ENCODE data around the gene MYO18B. TPM values are rescaled to one million over a fixed set of nuclear protein-coding genes. Genes with fewer than 3 reads are reported as not detected.

MYO18B gene
- total and polyA plus RNA-seq, 2 of the 8 experiments (the other 6 are each of a cell fraction or from before 2014, with no cell fraction given) = 0.62 to 0.78 TPM

DNA sequence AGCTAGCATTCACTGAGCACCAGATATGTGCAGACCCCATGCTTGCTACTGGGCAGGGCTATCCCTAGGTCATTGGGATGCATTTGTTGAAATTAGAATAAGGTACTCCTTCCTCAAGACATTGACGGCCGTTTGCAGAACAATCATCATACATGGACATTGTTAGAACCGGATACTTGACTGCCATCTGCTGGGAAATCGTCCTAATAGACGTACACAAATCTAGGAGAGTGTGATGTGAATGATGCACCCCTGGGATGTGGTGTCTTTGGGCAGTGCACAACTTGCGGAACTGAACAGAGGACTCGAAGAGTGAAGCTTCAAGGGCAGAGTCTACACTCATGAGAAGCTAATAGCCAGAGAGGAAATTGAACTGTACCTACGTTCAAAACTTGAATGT lies 35.9 kb downstream of the MYO18B start:
- WGBS, 2 experiments (ENCODE audit: extremely low coverage in 1 of 2, insufficient coverage in 1 of 2, insufficient read length in 1 of 2, insufficient replicate concordance in 2 of 2, low coverage in 1 of 2, low lambda C conversion rate in 2 of 2, missing lambda C conversion rate in 1 of 2) = 83% methylated on average over 8 of the region's 8 CpGs; no CpG with 5 or more reads in 1 of the 2 experiments
- CTCF ChIA-PET (ENCODE audit: partially characterized antibody) = interaction anchor here (0.8 to 2.8 kb wide), 6 partner anchors 10 to 552 kb away, joined by 3 to 6 read pairs (median 3); no protein-coding TSS in a partner anchor
- FAIRE-seq (no peak), DNase-seq (ENCODE audit: low read depth in 1 of 2, low spot score in 2 of 2) (no peak)
- no peak overlapping the region for H2AK5ac ChIP-seq (ENCODE audit: low read depth, low read length)
- H3K56ac ChIP-seq (replicated peaks; ENCODE audit: insufficient read length, low read depth, low read length) = no peak overlapping the region
- H3K9ac ChIP-seq (replicated peaks in 1 of 4; ENCODE audit: extremely low read depth in 1 of 4, low read depth in 3 of 4, low read length in 3 of 4) = no peak overlapping the region
- H3K4me2 ChIP-seq (ENCODE audit: insufficient read depth in 1 of 2, low read depth in 2 of 2, low read length in 2 of 2) = no peak overlapping the region
- no peaks in the 10 kb centered on the region for H3K4me1 ChIP-seq (replicated peaks in 1 of 4; ENCODE audit: control insufficient read depth in 3 of 4, insufficient read depth in 4 of 4, low read length in 3 of 4)
- H4K20me1 ChIP-seq (replicated peaks in 1 of 2; ENCODE audit: control insufficient read depth in 1 of 2, insufficient read depth in 2 of 2, low read length in 2 of 2) = no peaks in the 10 kb centered on the region
- TF ChIP-seq RAD21 (IDR thresholded peaks at IDR 0.05 in 1 of 2, conservative IDR thresholded peaks at IDR 0.05 in 1 of 2; ENCODE audit: low read depth in 2 of 2, low read length in 2 of 2) (peak; percentile 24 to 46; a peak in 3 of 4 replicates), SIN3A (conservative IDR thresholded peaks at IDR 0.05 in 1 of 2, IDR thresholded peaks at IDR 0.05 in 1 of 2; ENCODE audit: low read depth in 1 of 2, low read length in 2 of 2) (no peak)
- TF ChIP-seq, protein P1, sequence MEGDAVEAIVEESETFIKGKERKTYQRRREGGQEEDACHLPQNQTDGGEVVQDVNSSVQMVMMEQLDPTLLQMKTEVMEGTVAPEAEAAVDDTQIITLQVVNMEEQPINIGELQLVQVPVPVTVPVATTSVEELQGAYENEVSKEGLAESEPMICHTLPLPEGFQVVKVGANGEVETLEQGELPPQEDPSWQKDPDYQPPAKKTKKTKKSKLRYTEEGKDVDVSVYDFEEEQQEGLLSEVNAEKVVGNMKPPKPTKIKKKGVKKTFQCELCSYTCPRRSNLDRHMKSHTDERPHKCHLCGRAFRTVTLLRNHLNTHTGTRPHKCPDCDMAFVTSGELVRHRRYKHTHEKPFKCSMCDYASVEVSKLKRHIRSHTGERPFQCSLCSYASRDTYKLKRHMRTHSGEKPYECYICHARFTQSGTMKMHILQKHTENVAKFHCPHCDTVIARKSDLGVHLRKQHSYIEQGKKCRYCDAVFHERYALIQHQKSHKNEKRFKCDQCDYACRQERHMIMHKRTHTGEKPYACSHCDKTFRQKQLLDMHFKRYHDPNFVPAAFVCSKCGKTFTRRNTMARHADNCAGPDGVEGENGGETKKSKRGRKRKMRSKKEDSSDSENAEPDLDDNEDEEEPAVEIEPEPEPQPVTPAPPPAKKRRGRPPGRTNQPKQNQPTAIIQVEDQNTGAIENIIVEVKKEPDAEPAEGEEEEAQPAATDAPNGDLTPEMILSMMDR (IDR thresholded peaks at IDR 0.05; ENCODE audit: control extremely low read depth in 1 of 3, insufficient read depth in 1 of 3, low read depth in 1 of 3, low read length in 3 of 3) = peak in 1 of 3 experiments; percentile 30; a peak in 2 of 4 replicates
- H2BK12ac ChIP-seq (ENCODE audit: low read depth, low read length) = no peak overlapping the region
- H3K14ac ChIP-seq (ENCODE audit: insufficient read length) = no peak overlapping the region
- no peaks in the 10 kb centered on the region for H3K79me2 ChIP-seq (ENCODE audit: control insufficient read depth in 1 of 2, insufficient read depth in 2 of 2, low read length in 2 of 2)
- no peak overlapping the region for H2BK20ac ChIP-seq (ENCODE audit: low read length)
- H3K23me2 ChIP-seq (ENCODE audit: low read depth, low read length) = no peaks in the 10 kb centered on the region
- no peak overlapping the region for H2BK5ac ChIP-seq (ENCODE audit: low read depth, low read length)
- POLR2A ChIA-PET (ENCODE audit: partially characterized antibody) = no interaction called here
- no peaks in the 10 kb centered on the region for H3K79me1 ChIP-seq (ENCODE audit: low read depth, low read length)
- H3K4me3 ChIP-seq (ENCODE audit: extremely low read depth in 1 of 4, insufficient read depth in 2 of 4, low read depth in 3 of 4, low read length in 4 of 4) = no peak overlapping the region
- no peak overlapping the region for H2BK120ac ChIP-seq (replicated peaks; ENCODE audit: low read depth, low read length)
- no peaks in the 10 kb centered on the region for H3K27me3 ChIP-seq (replicated peaks in 1 of 4; ENCODE audit: control insufficient read depth in 3 of 4, extremely low read depth in 1 of 4, insufficient read depth in 3 of 4, low read length in 3 of 4)
- H4K5ac ChIP-seq (ENCODE audit: insufficient read length, low read depth, low read length) = no peak overlapping the region
- H3K36me3 ChIP-seq (ENCODE audit: control insufficient read depth in 2 of 4, insufficient read depth in 4 of 4, low read length in 3 of 4) = no peaks in the 10 kb centered on the region
- no peak overlapping the region for H3K18ac ChIP-seq (ENCODE audit: extremely low read depth, low read length)
- no peak overlapping the region for H3K4ac ChIP-seq (replicated peaks; ENCODE audit: insufficient read length, low read depth, low read length)
- H3K23ac ChIP-seq (ENCODE audit: insufficient read length) = no peak overlapping the region
- H3K9me3 ChIP-seq (ENCODE audit: insufficient read depth in 2 of 2, low read depth in 1 of 2, low read length in 1 of 2) = no peaks in the 10 kb centered on the region
- no peak overlapping the region for H4K91ac ChIP-seq (replicated peaks; ENCODE audit: insufficient read length, low read length)
- H3K27ac ChIP-seq (ENCODE audit: low read depth, low read length) = no peak overlapping the region
- H2BK15ac ChIP-seq (ENCODE audit: low read length) = 0 out of 2 replicates have a peak overlapping the region, but pooled peaks have one; percentile 46
- no peak overlapping the region for H4K8ac ChIP-seq (ENCODE audit: extremely low read depth, insufficient read depth, low read length)
- no peak overlapping the region for H2AFZ ChIP-seq (ENCODE audit: low read length)
